Trophoblast cell (in vitro differentiated cells and primary cell): ENCODE results near the gene GALNT14.

Source experiments
- DNase-seq, 2 donors: peaks; one replicate each; pipeline ENCODE4 v3.0.0-alpha.2; 2016
- H2AFZ ChIP-seq: 2 replicates; pipeline ENCODE4 v1.6.1; 2013; ENCODE audit warnings: low read length, moderate library complexity, mild to moderate bottlenecking; ENCODE audit not compliant: insufficient read depth, poor library complexity
- H2AK5ac ChIP-seq: 2 replicates; pipeline ENCODE4 v1.6.1; 2013; ENCODE audit warnings: mild to moderate bottlenecking, low read length
- H2BK120ac ChIP-seq: 2 replicates; pipeline ENCODE4 v1.6.1; 2013; ENCODE audit warnings: low read length, mild to moderate bottlenecking, moderate library complexity; ENCODE audit not compliant: insufficient read depth, poor library complexity
- H2BK12ac ChIP-seq: 2 replicates; pipeline ENCODE4 v1.6.1; 2013; ENCODE audit warnings: mild to moderate bottlenecking, low read length, moderate library complexity
- H2BK5ac ChIP-seq: 2 replicates; pipeline ENCODE4 v1.6.1; 2013; ENCODE audit warnings: low read length, low read depth, moderate library complexity, mild to moderate bottlenecking; ENCODE audit not compliant: poor library complexity
- H3K14ac ChIP-seq: 2 replicates; pipeline ENCODE4 v1.6.1; 2013; ENCODE audit warnings: mild to moderate bottlenecking, low read length
- H3K18ac ChIP-seq: 2 replicates; pipeline ENCODE4 v1.6.1; 2013; ENCODE audit warnings: mild to moderate bottlenecking, low read length
- H3K23ac ChIP-seq: 2 replicates; pipeline ENCODE4 v1.6.1; 2013; ENCODE audit warnings: low read length
- H3K27ac ChIP-seq: 2 replicates; pipeline ENCODE4 v1.5.1; 2013; ENCODE audit warnings: low read depth, mild to moderate bottlenecking, inconsistent platforms, low read length, moderate library complexity
- H3K27me3 ChIP-seq: 2 replicates; pipeline ENCODE4 v1.6.1; 2013; ENCODE audit warnings: inconsistent platforms, mild to moderate bottlenecking, low read length, moderate library complexity; ENCODE audit not compliant: insufficient read depth
- H3K36me3 ChIP-seq, 2 experiments: 1 replicate in 1 of 2; 2 replicates in 1 of 2; pipeline ENCODE4 v1.6.1; 2013; ENCODE audit warnings: low read length in 2 of 2, mild to moderate bottlenecking in 2 of 2, moderate library complexity in 1 of 2; ENCODE audit not compliant: insufficient read depth in 2 of 2, control insufficient read depth in 1 of 2
- H3K4ac ChIP-seq: 2 replicates; pipeline ENCODE4 v1.6.1; 2013; ENCODE audit warnings: low read depth, mild to moderate bottlenecking, low read length, moderate library complexity
- H3K4me1 ChIP-seq, 2 experiments: 1 replicate in 1 of 2; 2 replicates in 1 of 2; pipeline ENCODE4 v1.6.1; 2013; ENCODE audit warnings: low read length in 2 of 2, mild to moderate bottlenecking in 2 of 2, moderate library complexity in 1 of 2; ENCODE audit not compliant: insufficient read depth in 2 of 2, control insufficient read depth in 1 of 2
- H3K4me2 ChIP-seq: 2 replicates; pipeline ENCODE4 v1.6.1; 2013; ENCODE audit warnings: inconsistent platforms, mild to moderate bottlenecking, low read length, moderate library complexity
- H3K4me3 ChIP-seq: 2 replicates; pipeline ENCODE4 v1.5.1; 2013; ENCODE audit warnings: mild to moderate bottlenecking, low read depth, low read length, inconsistent platforms
- H3K79me1 ChIP-seq: one replicate; pipeline ENCODE4 v1.6.1; 2013; ENCODE audit warnings: low read length
- H3K79me2 ChIP-seq: 2 replicates; pipeline ENCODE4 v1.6.1; 2013; ENCODE audit warnings: low read length, mild to moderate bottlenecking; ENCODE audit not compliant: control insufficient read depth, insufficient read depth, poor library complexity
- H3K9ac ChIP-seq: 2 replicates; pipeline ENCODE4 v1.6.1; 2013; ENCODE audit warnings: mild to moderate bottlenecking, low read length
- H3K9me3 ChIP-seq: 2 replicates; pipeline ENCODE4 v1.6.1; 2013; ENCODE audit warnings: low read depth, mild to moderate bottlenecking, control low read depth, inconsistent platforms, low read length; ENCODE audit not compliant: insufficient read depth
- H4K12ac ChIP-seq: 2 replicates; pipeline ENCODE4 v1.6.1; 2013; ENCODE audit warnings: low read depth, mild to moderate bottlenecking, low read length, moderate library complexity
- H4K8ac ChIP-seq: 2 replicates; pipeline ENCODE4 v1.6.1; 2013; ENCODE audit warnings: low read depth, mild to moderate bottlenecking, low read length, moderate library complexity
- H4K91ac ChIP-seq: one replicate; pipeline ENCODE4 v1.6.1; 2013; ENCODE audit warnings: low read depth, mild to moderate bottlenecking, low read length, moderate library complexity
- WGBS: extraction: QIAGEN DNeasy Blood & Tissue Kit; methylation state at CpG from one replicate; pipeline ENCODE4 v1.1.7; 2013; ENCODE audit warnings: missing lambda C conversion rate; ENCODE audit not compliant: insufficient read length, insufficient coverage; ENCODE audit errors: extremely low coverage; 5-methylcytosine and 5-hydroxymethylcytosine counted together

The GALNT14 gene

DNA sequence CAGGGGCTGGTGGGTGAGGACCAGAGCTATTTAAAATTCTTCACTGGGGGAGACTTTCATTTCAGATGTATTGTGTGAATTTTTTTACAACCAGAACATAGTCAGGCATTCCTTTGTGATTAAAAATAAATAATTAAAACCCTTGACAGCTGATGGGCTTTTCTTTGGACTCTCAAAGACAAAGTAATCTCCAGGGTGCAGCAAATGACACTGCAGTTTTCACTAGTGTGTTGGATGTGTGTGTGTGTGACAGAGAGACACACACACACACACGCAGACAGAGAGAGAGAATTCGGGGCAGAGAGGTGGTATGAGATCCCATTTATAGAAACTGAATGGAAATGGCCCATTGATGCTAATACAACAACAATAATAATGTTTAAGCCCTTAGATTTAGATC, 10.3 kb upstream of the GALNT14 start:
- Histone ChIP-seq H3K9ac (no peak overlapping the region), H3K79me1 (no peaks in the 10 kb centered on the region), H3K9me3 (no peaks in the 10 kb centered on the region), H3K4me1 (peaks cover 0 to 2% of the 10 kb centered on the region in 2 experiments), H3K79me2 (no peaks in the 10 kb centered on the region), H2BK120ac (no peak overlapping the region), H2BK12ac (no peak overlapping the region), H4K91ac (no peak overlapping the region), H3K23ac (no peak overlapping the region), H3K4ac (no peak overlapping the region), H3K18ac (no peak overlapping the region), H2BK5ac (no peak overlapping the region), H2AK5ac (no peak overlapping the region), H3K27me3 (peaks cover 2% of the 10 kb centered on the region), H4K12ac (no peak overlapping the region), H3K4me2 (no peak overlapping the region), H2AFZ (no peak overlapping the region), H3K4me3 (no peak overlapping the region), H3K36me3 (no peaks in the 10 kb centered on the region), H3K14ac (no peak overlapping the region), H3K27ac (no peak overlapping the region), H4K8ac (no peak overlapping the region)
- no CpG with 5 or more reads among the region's 2 CpGs for WGBS
- no peak for DNase-seq

GRCh38 chr2:31147645-31148044, 9.4 kb upstream of the GALNT14 start:
- no peaks in the 10 kb centered on the region for H3K9me3 ChIP-seq
- no CpG with 5 or more reads among the region's 5 CpGs for WGBS
- no peak overlapping the region for H3K18ac ChIP-seq
- no peak overlapping the region for H3K4me2 ChIP-seq
- no peak for DNase-seq
- no peaks in the 10 kb centered on the region for H3K79me2 ChIP-seq
- no peak overlapping the region for H4K91ac ChIP-seq
- H3K36me3 ChIP-seq: no peaks in the 10 kb centered on the region
- no peak overlapping the region for H3K27ac ChIP-seq
- H3K4me1 ChIP-seq: peaks cover 0 to 2% of the 10 kb centered on the region in 2 experiments
- no peak overlapping the region for H3K9ac ChIP-seq
- H4K8ac ChIP-seq: no peak overlapping the region
- no peak overlapping the region for H3K23ac ChIP-seq
- no peak overlapping the region for H3K14ac ChIP-seq
- peaks cover 2% of the 10 kb centered on the region for H3K27me3 ChIP-seq
- no peak overlapping the region for H3K4me3 ChIP-seq
- H3K4ac ChIP-seq: no peak overlapping the region
- H2AFZ ChIP-seq: no peak overlapping the region
- H2AK5ac ChIP-seq: no peak overlapping the region
- no peaks in the 10 kb centered on the region for H3K79me1 ChIP-seq
- no peak overlapping the region for H2BK120ac ChIP-seq
- H2BK5ac ChIP-seq: no peak overlapping the region
- no peak overlapping the region for H2BK12ac ChIP-seq
- no peak overlapping the region for H4K12ac ChIP-seq

- H3K9me3 ChIP-seq: no peaks in the 10 kb centered on the region
- H3K14ac ChIP-seq: no peak overlapping the region
- no peak overlapping the region for H2BK12ac ChIP-seq
- no peak overlapping the region for H3K4ac ChIP-seq
- WGBS: no CpG with 5 or more reads among the region's 3 CpGs
- H2AK5ac ChIP-seq: no peak overlapping the region
- no peak overlapping the region for H4K8ac ChIP-seq
- no peak overlapping the region for H3K27ac ChIP-seq
- no peak overlapping the region for H3K4me3 ChIP-seq
- no peaks in the 10 kb centered on the region for H3K36me3 ChIP-seq
- no peak for DNase-seq
- H3K9ac ChIP-seq: no peak overlapping the region
- H3K18ac ChIP-seq: no peak overlapping the region
- peaks cover 26% of the 10 kb centered on the region for H3K27me3 ChIP-seq
- H2AFZ ChIP-seq: no peak overlapping the region
- H4K12ac ChIP-seq: no peak overlapping the region
- H3K79me1 ChIP-seq: no peaks in the 10 kb centered on the region
- no peak overlapping the region for H4K91ac ChIP-seq
- peaks cover 4 to 10% of the 10 kb centered on the region in 2 experiments for H3K4me1 ChIP-seq
- no peaks in the 10 kb centered on the region for H3K79me2 ChIP-seq
- no peak overlapping the region for H3K4me2 ChIP-seq
- no peak overlapping the region for H3K23ac ChIP-seq
- no peak overlapping the region for H2BK120ac ChIP-seq
- no peak overlapping the region for H2BK5ac ChIP-seq
Measured at GRCh38 chr2:31142110-31142509, 3.9 kb upstream of the GALNT14 start.

DNA sequence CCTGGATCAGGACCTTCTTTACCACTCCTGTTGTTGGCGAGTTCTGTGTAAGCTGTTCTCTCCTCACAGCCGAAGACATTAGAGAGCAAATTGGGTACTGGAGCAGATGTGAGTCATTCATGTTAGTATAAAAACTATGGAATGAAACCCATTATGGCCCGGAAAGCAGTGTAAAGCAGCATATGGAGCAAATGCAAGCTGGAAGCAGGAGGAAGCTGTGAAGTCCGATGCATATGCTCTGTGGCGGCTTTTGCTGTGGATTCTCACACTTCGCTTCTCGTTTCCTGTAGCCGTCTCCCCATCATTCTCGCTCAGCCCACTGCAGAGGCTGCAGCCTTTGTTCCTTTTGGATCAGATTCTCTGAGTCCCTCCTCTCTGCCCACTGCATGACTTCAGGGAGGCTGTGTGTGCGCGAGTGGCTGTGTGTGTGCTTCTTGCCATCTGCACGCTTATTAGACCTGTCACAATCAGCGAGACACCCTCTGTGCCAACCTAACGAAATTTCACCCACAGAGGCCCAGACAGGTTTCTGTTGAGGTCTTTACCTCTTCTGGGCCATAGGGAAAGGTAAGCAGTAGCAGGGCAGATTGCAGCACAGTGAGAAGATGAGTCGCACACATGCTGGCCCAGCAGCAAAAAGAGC, 3.3 kb upstream of the GALNT14 start:
- H3K9me3 ChIP-seq: no peaks in the 10 kb centered on the region
- H3K9ac ChIP-seq: no peak overlapping the region
- H2BK12ac ChIP-seq: no peak overlapping the region
- no peak overlapping the region for H4K8ac ChIP-seq
- H2BK120ac ChIP-seq: no peak overlapping the region
- WGBS: no CpG with 5 or more reads among the region's 15 CpGs
- H3K4me2 ChIP-seq: no peak overlapping the region
- no peak overlapping the region for H4K12ac ChIP-seq
- H2BK5ac ChIP-seq: no peak overlapping the region
- no peak overlapping the region for H3K23ac ChIP-seq
- H3K18ac ChIP-seq: no peak overlapping the region
- H3K27ac ChIP-seq: no peak overlapping the region
- no peak for DNase-seq
- H3K4me3 ChIP-seq: no peak overlapping the region
- no peak overlapping the region for H4K91ac ChIP-seq
- H2AFZ ChIP-seq: no peak overlapping the region
- H3K4ac ChIP-seq: no peak overlapping the region
- peaks cover 4 to 11% of the 10 kb centered on the region in 2 experiments for H3K4me1 ChIP-seq
- H2AK5ac ChIP-seq: no peak overlapping the region
- H3K36me3 ChIP-seq: no peaks in the 10 kb centered on the region
- no peaks in the 10 kb centered on the region for H3K79me2 ChIP-seq
- no peaks in the 10 kb centered on the region for H3K79me1 ChIP-seq
- no peak overlapping the region for H3K14ac ChIP-seq
- peaks cover 28% of the 10 kb centered on the region for H3K27me3 ChIP-seq
